Measurements from ENCODE around the gene NTRK2.

DNA sequence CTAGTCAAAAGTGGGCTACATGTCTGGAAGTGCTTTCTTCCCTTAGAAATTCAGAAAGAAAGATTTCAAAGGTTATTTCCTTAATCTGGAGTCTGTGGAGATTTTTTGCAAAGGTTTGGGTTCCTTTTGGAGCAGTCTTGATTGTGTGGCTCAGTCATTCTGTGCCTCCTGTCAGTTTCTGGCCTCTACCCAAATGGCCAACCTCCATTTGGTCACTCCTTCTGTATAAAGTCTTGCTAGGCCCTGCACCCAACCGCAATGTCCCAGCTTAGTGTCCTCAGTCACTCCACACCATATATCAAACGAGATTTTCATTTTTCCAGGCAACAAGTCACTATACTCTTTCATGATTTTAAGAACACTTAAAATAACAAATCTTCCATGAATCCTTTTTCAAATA is 199.6 kb downstream of the NTRK2 start:
- no peak for TF ChIP-seq POLR2A (IDR thresholded peaks at IDR 0.05; ENCODE audit: low read depth, low read length)
- TF ChIP-seq TAF1 (IDR thresholded peaks at IDR 0.05; ENCODE audit: low read depth, low read length): no peak

All from GM12891 (cell line).